K562 (cell line): ENCODE measurements around the gene HOXB4. TPM values are rescaled to one million over a fixed set of nuclear protein-coding genes. Genes with fewer than 3 reads are reported as not detected.
A peak's percentile ranks its signal among the peaks of the same experiment; 100 is the strongest.

ENCODE experiments used
- ARID1B ChIP-seq: fragments of 450-650 bp; IDR thresholded peaks from 2 replicates; pipeline ENCODE4 v1.6.1; 2016; ENCODE audit warnings: antibody characterized with exemption, mild to moderate bottlenecking, inconsistent platforms
- BHLHE40 ChIP-seq: IDR thresholded peaks from 2 replicates; pipeline ENCODE4 v1.6.1; 2011; ENCODE audit warnings: low read length, improper control_type of control experiment
- GATAD2B ChIP-seq: fragments of 450-650 bp; IDR thresholded peaks from 2 replicates; pipeline ENCODE4 v1.6.1; 2017; ENCODE audit warnings: mild to moderate bottlenecking, borderline replicate concordance
- HNRNPK ChIP-seq: fragments of 200-400 bp; formaldehyde crosslinking; IDR thresholded peaks from one replicate; pipeline ENCODE4 v1.6.1; 2018; ENCODE audit warnings: mild to moderate bottlenecking, low read depth, low read length; ENCODE audit not compliant: poor library complexity, severe bottlenecking
- PYGO2 ChIP-seq: fragments of 450-650 bp; IDR thresholded peaks from 2 replicates; pipeline ENCODE4 v1.6.1; 2016; ENCODE audit warnings: mild to moderate bottlenecking, missing genetic modification characterization, moderate library complexity, missing compliant biosample characterization
- SMARCB1 ChIP-seq: IDR thresholded peaks from 2 replicates; pipeline ENCODE4 v1.6.1; 2011; ENCODE audit warnings: improper control_type of control experiment, low read depth; ENCODE audit not compliant: insufficient read length
- STAT5A ChIP-seq: IDR thresholded peaks from 2 replicates; pipeline ENCODE4 v1.6.1; 2012; ENCODE audit warnings: low read length, inconsistent platforms, borderline replicate concordance
- ZNF175 ChIP-seq: fragments of 200-800 bp; sonication (Bioruptor generic); IDR thresholded peaks from 2 replicates; pipeline ENCODE4 v1.6.1; 2016; ENCODE audit warnings: low read depth, mild to moderate bottlenecking, missing genetic modification characterization, missing compliant biosample characterization
- ZNF3 ChIP-seq: fragments of 250-450 bp; sonication (Bioruptor Pico); IDR thresholded peaks from 2 replicates; pipeline ENCODE4 v1.5.0; 2021; ENCODE audit warnings: mild to moderate bottlenecking, moderate library complexity
- polyA plus RNA-seq, 8 experiments: library from polyadenylated mRNA; depleted of rRNA in 4 of 8; stranded (reverse) in 5 of 8; unstranded in 3 of 8; fragments of >200 nt; fragmentation: Nextera tagmentation in 2 of 8; fragmentation: Illumina TruSeq in 1 of 8; extraction: Ambion mirVana in 2 of 8; extraction: Trizol in 1 of 8; gene quantifications; 2 replicates each; pipeline versions ENCODE4 v1.2.1 to v1.2.3, GENCODE V29; 2011 to 2014; ENCODE audit warnings: inconsistent platforms in 1 of 8, missing spikeins in 1 of 8
- total RNA-seq, 7 experiments: library from RNA; depleted of rRNA in 6 of 7; stranded (reverse); fragments of >200 nt in 6 of 7; fragmentation: Illumina TruSeq in 2 of 7; extraction: Trizol in 2 of 7; gene quantifications; 2 replicates each; pipeline versions ENCODE4 v1.2.1 to v1.2.3, GENCODE V29; 2011 to 2021; ENCODE audit warnings: low replicate concordance in 1 of 7
- TF ChIP-seq, protein P1 (sequence below): fragments of 450-650 bp; IDR thresholded peaks from 2 replicates; pipeline ENCODE4 v1.6.1; 2016; ENCODE audit warnings: mild to moderate bottlenecking, moderate library complexity
- TF ChIP-seq, protein P2 (sequence below): fragments of 250-450 bp; sonication (Bioruptor Pico); IDR thresholded peaks from 2 replicates; pipeline ENCODE4 v1.5.0; 2021; ENCODE audit warnings: mild to moderate bottlenecking, moderate library complexity

The HOXB4 gene
- total and polyA plus RNA-seq, 9 of the 15 experiments (the other 6 are each of a cell fraction or from before 2014, with no cell fraction given): 1.6 to 34.9 (median 14.9) TPM

DNA sequence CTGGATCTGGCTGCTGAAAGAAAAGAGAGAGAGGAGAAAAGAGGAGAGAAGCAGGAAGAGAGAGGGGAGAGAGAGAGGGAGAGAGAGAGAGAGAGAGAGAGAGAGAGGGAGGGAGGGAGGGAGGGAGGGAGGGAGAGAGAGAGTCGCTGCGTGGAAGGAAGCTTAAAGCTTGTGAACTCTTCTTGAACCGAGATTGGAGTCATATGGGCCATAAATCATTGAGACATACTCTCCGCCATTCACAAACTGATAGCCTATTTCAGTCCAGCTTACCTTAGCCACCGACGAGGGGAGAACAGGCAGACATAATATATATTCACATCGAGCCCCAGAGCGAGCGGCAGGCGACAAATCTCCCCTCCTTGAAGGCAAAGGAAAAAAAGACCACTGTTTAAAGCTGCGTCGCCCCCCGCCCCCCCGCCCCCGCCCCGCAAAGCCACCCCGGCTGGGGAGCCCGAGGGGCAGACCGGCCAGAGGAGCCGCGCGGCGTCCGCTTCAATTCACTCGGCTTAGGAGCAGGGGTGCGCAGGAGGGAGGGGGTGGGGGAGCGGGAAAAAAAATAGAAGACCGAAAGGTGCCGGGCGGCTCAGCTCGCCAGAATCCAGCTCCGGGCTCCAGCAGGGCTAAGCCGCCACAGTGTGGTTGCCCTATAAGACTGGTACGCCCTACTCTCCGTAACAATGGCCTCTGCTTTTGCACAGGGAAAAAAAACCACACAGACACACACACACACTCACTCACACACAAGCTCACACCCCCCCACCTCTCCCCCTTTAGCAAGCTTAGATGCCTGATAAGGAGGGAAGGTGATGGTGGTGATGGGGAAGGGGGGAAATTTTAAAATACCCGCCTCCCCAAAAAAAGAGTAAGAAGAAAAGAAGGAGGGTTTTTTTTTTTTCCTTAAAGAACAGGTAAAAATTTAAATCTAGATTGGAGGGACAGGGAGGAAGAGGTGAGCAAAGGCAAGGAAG is 22.6 kb downstream of the HOXB4 start (continued):
- TF ChIP-seq, protein P1, sequence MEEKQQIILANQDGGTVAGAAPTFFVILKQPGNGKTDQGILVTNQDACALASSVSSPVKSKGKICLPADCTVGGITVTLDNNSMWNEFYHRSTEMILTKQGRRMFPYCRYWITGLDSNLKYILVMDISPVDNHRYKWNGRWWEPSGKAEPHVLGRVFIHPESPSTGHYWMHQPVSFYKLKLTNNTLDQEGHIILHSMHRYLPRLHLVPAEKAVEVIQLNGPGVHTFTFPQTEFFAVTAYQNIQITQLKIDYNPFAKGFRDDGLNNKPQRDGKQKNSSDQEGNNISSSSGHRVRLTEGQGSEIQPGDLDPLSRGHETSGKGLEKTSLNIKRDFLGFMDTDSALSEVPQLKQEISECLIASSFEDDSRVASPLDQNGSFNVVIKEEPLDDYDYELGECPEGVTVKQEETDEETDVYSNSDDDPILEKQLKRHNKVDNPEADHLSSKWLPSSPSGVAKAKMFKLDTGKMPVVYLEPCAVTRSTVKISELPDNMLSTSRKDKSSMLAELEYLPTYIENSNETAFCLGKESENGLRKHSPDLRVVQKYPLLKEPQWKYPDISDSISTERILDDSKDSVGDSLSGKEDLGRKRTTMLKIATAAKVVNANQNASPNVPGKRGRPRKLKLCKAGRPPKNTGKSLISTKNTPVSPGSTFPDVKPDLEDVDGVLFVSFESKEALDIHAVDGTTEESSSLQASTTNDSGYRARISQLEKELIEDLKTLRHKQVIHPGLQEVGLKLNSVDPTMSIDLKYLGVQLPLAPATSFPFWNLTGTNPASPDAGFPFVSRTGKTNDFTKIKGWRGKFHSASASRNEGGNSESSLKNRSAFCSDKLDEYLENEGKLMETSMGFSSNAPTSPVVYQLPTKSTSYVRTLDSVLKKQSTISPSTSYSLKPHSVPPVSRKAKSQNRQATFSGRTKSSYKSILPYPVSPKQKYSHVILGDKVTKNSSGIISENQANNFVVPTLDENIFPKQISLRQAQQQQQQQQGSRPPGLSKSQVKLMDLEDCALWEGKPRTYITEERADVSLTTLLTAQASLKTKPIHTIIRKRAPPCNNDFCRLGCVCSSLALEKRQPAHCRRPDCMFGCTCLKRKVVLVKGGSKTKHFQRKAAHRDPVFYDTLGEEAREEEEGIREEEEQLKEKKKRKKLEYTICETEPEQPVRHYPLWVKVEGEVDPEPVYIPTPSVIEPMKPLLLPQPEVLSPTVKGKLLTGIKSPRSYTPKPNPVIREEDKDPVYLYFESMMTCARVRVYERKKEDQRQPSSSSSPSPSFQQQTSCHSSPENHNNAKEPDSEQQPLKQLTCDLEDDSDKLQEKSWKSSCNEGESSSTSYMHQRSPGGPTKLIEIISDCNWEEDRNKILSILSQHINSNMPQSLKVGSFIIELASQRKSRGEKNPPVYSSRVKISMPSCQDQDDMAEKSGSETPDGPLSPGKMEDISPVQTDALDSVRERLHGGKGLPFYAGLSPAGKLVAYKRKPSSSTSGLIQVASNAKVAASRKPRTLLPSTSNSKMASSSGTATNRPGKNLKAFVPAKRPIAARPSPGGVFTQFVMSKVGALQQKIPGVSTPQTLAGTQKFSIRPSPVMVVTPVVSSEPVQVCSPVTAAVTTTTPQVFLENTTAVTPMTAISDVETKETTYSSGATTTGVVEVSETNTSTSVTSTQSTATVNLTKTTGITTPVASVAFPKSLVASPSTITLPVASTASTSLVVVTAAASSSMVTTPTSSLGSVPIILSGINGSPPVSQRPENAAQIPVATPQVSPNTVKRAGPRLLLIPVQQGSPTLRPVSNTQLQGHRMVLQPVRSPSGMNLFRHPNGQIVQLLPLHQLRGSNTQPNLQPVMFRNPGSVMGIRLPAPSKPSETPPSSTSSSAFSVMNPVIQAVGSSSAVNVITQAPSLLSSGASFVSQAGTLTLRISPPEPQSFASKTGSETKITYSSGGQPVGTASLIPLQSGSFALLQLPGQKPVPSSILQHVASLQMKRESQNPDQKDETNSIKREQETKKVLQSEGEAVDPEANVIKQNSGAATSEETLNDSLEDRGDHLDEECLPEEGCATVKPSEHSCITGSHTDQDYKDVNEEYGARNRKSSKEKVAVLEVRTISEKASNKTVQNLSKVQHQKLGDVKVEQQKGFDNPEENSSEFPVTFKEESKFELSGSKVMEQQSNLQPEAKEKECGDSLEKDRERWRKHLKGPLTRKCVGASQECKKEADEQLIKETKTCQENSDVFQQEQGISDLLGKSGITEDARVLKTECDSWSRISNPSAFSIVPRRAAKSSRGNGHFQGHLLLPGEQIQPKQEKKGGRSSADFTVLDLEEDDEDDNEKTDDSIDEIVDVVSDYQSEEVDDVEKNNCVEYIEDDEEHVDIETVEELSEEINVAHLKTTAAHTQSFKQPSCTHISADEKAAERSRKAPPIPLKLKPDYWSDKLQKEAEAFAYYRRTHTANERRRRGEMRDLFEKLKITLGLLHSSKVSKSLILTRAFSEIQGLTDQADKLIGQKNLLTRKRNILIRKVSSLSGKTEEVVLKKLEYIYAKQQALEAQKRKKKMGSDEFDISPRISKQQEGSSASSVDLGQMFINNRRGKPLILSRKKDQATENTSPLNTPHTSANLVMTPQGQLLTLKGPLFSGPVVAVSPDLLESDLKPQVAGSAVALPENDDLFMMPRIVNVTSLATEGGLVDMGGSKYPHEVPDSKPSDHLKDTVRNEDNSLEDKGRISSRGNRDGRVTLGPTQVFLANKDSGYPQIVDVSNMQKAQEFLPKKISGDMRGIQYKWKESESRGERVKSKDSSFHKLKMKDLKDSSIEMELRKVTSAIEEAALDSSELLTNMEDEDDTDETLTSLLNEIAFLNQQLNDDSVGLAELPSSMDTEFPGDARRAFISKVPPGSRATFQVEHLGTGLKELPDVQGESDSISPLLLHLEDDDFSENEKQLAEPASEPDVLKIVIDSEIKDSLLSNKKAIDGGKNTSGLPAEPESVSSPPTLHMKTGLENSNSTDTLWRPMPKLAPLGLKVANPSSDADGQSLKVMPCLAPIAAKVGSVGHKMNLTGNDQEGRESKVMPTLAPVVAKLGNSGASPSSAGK: no peak
- TF ChIP-seq STAT5A (peak; percentile 64; the same call in 1 of the 2 replicates), ZNF175 (CRISPR knock-in tag) (peak; percentile 60; the same call in 1 of the 2 replicates), PYGO2 (tag) (peak; percentile 71; the same call in 1 of the 2 replicates), GATAD2B (no peak), ARID1B (peak; percentile 72), BHLHE40 (0 out of 2 replicates have a peak, but pooled peaks have one; percentile 21), ZNF3 (CRISPR knock-in tag) (no peak), SMARCB1 (no peak), HNRNPK (no peak)
- TF ChIP-seq, protein P2, sequence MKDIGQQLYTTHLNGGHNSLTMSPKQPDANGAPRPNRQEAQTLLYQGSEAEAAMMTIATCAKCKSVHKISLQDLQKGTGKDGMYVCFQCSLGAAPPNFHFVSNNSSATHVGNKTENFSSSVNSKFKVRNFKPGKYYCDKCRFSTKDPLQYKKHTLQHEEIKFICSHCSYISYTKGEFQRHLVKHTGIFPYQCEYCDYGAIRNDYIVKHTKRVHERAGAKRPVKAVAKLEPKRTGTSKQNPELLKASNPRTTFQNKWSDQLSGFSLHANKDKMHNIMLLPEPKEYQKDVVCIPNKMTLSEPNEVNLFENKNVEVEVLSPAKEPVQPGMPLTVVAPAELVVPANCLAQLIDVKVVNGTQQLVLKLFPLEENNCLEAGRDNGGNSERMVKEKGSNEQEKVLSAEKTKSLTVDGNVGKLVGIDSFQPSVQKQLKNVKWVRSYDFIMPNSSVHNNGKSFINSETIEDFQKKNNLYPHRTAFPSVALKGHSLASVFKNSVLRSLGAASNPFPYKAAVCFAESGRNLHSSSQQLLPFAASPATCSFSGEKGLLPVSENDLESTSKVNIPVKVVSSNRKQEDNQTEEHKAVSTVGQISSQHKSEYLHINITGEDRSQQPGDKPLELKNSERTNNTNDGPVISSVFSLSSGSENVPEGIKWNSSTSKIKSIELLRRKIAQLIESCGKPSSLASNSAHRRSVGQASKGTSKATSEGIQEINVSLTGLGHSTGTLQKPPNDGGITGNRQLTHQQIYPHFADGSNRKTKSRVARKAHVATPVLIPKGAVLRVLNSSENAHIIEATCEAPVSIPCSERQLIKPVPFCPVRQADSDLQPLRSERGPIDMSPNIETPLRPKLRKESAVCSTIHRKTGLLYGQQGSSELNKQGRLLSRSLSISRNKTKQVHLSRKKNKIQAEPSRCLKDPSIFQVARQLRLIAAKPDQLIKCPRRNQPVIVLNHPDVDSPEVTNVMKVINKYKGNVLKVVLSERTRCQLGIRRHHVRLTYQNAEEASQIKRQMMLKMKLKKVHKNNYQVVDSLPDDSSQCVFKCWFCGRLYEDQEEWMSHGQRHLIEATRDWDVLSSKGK: no peak
